Ovary (tissue), 3 donors: ENCODE measurements around the gene FAM81B.

ENCODE experiments used
- EP300 ChIP-seq: sonication (generic); formaldehyde crosslinking; IDR thresholded peaks from one replicate; pipeline ENCODE4 v1.6.1; 2017; ENCODE audit warnings: antibody characterized with exemption
- POLR2A ChIP-seq: fragments of 450-650 bp; IDR thresholded peaks from one replicate; pipeline ENCODE4 v1.6.1; 2017; ENCODE audit warnings: antibody characterized with exemption, mild to moderate bottlenecking, moderate library complexity
- TF ChIP-seq, protein P1 (sequence below), 3 donors: fragments of 450-650 bp in 2 of 3; fragments of 200-600 bp in 1 of 3; IDR thresholded peaks; one replicate each; pipeline versions ENCODE4 v1.5.1 to v1.8.0; 2016 to 2022; ENCODE audit warnings: antibody characterized with exemption in 3 of 3, mild to moderate bottlenecking in 1 of 3
- donor health status: DM: no; HTN: no; CAD: no.

DNA sequence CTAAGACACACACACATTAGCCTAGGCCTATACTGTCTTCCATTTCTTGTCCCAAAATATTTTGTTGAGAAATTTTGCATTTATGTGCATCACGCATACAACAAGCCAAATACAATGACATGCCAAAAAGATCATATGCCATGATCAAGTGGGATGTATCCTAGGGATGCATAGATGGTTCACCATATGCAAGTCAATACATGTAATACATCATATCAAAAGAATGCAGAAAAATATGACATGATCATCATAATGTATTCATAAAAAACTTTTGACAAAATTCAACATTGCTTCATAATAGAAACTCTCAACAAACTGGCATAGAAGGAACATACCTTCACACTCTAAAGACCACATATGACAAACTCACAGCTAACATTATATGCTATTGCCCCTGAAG lies 5.8 kb upstream of the FAM81B start:
- TF ChIP-seq, protein P1, sequence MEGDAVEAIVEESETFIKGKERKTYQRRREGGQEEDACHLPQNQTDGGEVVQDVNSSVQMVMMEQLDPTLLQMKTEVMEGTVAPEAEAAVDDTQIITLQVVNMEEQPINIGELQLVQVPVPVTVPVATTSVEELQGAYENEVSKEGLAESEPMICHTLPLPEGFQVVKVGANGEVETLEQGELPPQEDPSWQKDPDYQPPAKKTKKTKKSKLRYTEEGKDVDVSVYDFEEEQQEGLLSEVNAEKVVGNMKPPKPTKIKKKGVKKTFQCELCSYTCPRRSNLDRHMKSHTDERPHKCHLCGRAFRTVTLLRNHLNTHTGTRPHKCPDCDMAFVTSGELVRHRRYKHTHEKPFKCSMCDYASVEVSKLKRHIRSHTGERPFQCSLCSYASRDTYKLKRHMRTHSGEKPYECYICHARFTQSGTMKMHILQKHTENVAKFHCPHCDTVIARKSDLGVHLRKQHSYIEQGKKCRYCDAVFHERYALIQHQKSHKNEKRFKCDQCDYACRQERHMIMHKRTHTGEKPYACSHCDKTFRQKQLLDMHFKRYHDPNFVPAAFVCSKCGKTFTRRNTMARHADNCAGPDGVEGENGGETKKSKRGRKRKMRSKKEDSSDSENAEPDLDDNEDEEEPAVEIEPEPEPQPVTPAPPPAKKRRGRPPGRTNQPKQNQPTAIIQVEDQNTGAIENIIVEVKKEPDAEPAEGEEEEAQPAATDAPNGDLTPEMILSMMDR (IDR thresholded peaks at IDR 0.05) = no peak
- TF ChIP-seq POLR2A = no peak
- no peak for TF ChIP-seq EP300
